HL-60 (cell line): Measurements from ENCODE around the gene NSUN6.

ENCODE experiments used
- GABPA ChIP-seq: IDR thresholded peaks from 2 replicates; pipeline ENCODE4 v1.6.1; 2012; ENCODE audit warnings: low read depth
- POLR2AphosphoS5 ChIP-seq: IDR thresholded peaks from 2 replicates; pipeline ENCODE4 v1.6.1; 2012; ENCODE audit warnings: low read depth
- SPI1 ChIP-seq: IDR thresholded peaks from 2 replicates; pipeline ENCODE4 v1.6.1; 2012; ENCODE audit warnings: low read depth, mild to moderate bottlenecking, borderline replicate concordance
- TF ChIP-seq, protein P1 (sequence below): IDR thresholded peaks from 2 replicates; pipeline ENCODE4 v1.6.1; 2012; ENCODE audit warnings: low read depth; ENCODE audit not compliant: insufficient replicate concordance
- TF ChIP-seq, protein P2 (sequence below): IDR thresholded peaks from one replicate; pipeline ENCODE4 v1.5.1; 2011; ENCODE audit warnings: low read length, control low read depth, inconsistent platforms; ENCODE audit not compliant: insufficient read depth

DNA sequence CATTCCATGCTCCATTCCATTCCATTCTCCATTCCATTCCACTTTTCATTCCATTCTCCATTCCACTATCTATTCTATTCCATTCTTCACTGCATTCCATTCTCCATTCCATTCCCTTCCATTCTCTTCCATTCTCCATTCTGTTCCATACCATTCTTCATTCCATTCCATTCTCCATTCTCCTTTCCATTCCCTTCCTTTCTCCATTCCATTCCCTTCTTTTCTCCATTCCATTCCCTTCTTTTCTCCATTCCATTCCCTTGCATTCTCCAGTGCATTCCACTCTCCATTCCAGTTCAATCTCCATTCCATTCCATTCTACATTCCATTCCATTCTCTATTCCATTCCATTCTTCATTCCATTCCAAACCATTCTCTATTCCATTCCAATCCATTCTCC, 80.3 kb downstream of the NSUN6 start:
- TF ChIP-seq, protein P1, sequence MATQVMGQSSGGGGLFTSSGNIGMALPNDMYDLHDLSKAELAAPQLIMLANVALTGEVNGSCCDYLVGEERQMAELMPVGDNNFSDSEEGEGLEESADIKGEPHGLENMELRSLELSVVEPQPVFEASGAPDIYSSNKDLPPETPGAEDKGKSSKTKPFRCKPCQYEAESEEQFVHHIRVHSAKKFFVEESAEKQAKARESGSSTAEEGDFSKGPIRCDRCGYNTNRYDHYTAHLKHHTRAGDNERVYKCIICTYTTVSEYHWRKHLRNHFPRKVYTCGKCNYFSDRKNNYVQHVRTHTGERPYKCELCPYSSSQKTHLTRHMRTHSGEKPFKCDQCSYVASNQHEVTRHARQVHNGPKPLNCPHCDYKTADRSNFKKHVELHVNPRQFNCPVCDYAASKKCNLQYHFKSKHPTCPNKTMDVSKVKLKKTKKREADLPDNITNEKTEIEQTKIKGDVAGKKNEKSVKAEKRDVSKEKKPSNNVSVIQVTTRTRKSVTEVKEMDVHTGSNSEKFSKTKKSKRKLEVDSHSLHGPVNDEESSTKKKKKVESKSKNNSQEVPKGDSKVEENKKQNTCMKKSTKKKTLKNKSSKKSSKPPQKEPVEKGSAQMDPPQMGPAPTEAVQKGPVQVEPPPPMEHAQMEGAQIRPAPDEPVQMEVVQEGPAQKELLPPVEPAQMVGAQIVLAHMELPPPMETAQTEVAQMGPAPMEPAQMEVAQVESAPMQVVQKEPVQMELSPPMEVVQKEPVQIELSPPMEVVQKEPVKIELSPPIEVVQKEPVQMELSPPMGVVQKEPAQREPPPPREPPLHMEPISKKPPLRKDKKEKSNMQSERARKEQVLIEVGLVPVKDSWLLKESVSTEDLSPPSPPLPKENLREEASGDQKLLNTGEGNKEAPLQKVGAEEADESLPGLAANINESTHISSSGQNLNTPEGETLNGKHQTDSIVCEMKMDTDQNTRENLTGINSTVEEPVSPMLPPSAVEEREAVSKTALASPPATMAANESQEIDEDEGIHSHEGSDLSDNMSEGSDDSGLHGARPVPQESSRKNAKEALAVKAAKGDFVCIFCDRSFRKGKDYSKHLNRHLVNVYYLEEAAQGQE = no peak
- TF ChIP-seq POLR2AphosphoS5 (no peak), GABPA (no peak), SPI1 (no peak)
- TF ChIP-seq, protein P2, sequence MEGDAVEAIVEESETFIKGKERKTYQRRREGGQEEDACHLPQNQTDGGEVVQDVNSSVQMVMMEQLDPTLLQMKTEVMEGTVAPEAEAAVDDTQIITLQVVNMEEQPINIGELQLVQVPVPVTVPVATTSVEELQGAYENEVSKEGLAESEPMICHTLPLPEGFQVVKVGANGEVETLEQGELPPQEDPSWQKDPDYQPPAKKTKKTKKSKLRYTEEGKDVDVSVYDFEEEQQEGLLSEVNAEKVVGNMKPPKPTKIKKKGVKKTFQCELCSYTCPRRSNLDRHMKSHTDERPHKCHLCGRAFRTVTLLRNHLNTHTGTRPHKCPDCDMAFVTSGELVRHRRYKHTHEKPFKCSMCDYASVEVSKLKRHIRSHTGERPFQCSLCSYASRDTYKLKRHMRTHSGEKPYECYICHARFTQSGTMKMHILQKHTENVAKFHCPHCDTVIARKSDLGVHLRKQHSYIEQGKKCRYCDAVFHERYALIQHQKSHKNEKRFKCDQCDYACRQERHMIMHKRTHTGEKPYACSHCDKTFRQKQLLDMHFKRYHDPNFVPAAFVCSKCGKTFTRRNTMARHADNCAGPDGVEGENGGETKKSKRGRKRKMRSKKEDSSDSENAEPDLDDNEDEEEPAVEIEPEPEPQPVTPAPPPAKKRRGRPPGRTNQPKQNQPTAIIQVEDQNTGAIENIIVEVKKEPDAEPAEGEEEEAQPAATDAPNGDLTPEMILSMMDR = no peak
